Upper lobe of right lung (tissue), 1 donor: ENCODE measurements around the gene CPT2. TPM values are rescaled to one million over a fixed set of nuclear protein-coding genes. Genes with fewer than 3 reads are reported as not detected.
A peak's percentile ranks its signal among the peaks of the same experiment; 100 is the strongest.

Experiments
- ATAC-seq: fragments of 200-7000 bp; cut with Tn5 transposase; one replicate; pipeline ENCODE4 v1.9.1; 2020; ENCODE audit warnings: mild to moderate bottlenecking, moderate library complexity
- DNase-seq: peaks from one replicate; pipeline ENCODE4 v3.0.0-alpha.2; 2020
- H3K27ac ChIP-seq: fragments of 200-600 bp; one replicate; pipeline ENCODE4 v1.8.0; 2022
- H3K27me3 ChIP-seq: fragments of 200-600 bp; one replicate; pipeline ENCODE4 v1.8.0; 2022; ENCODE audit warnings: mild to moderate bottlenecking
- H3K36me3 ChIP-seq: fragments of 200-600 bp; one replicate; pipeline ENCODE4 v1.8.0; 2022
- H3K4me1 ChIP-seq: fragments of 200-600 bp; one replicate; pipeline ENCODE4 v1.8.0; 2022
- H3K4me3 ChIP-seq: fragments of 200-600 bp; one replicate; pipeline ENCODE4 v1.8.0; 2022; ENCODE audit warnings: mild to moderate bottlenecking
- H3K9me3 ChIP-seq: fragments of 200-600 bp; one replicate; pipeline ENCODE4 v1.8.0; 2022
- CTCF ChIP-seq: fragments of 200-600 bp; IDR thresholded peaks from one replicate; pipeline ENCODE4 v1.8.0; 2022; ENCODE audit warnings: antibody characterized with exemption
- intact Hi-C: fragments of 100-400 bp; cut with DNase I; formaldehyde crosslinking; loops from one replicate; pipeline ENCODE4 v1.11.0; 2022
- total RNA-seq: library from RNA; stranded (reverse); fragmentation: NEBNext Ultra II Directional; extraction: Animal tissue kit (Norgen Biotek cat#: 25700); gene quantifications from one replicate; pipeline ENCODE4 v1.2.1, GENCODE V29; 2021
- donor health status: DM: no; HTN: yes; CAD: no; lungs with severe emphysema.

CPT2 gene
- total RNA-seq, 1 donor from 2014 or later, result 24.1 TPM

GRCh38 chr1:53220171-53220961, 23.7 kb downstream of the CPT2 start, which contains the start of gene CZIB:
Gene CZIB, minus strand, starts transcription at chr1:53220634. Its CDS starts 59 bp downstream, at chr1:53220575.
- H3K27ac ChIP-seq, result peak within 1 kb of the TSS; percentile 96
- H3K36me3 ChIP-seq, result peaks cover 13% of the 10 kb centered on the region
- ATAC-seq (peak; percentile 98), DNase-seq (peak; percentile 99)
- intact Hi-C loops, result no loop called here
- no peaks in the 10 kb centered on the region for H3K4me1 ChIP-seq
- no peaks in the 10 kb centered on the region for H3K9me3 ChIP-seq
- H3K27me3 ChIP-seq, result no peaks in the 10 kb centered on the region
- no peak for TF ChIP-seq CTCF
- peak within 1 kb of the TSS; percentile 68 for H3K4me3 ChIP-seq

- TF ChIP-seq CTCF, result no peak
- Histone ChIP-seq H3K36me3 (peaks cover 11% of the 10 kb centered on the region), H3K4me3 (peak overlapping the region; percentile 68), H3K4me1 (no peaks in the 10 kb centered on the region), H3K27ac (peak overlapping the region; percentile 96), H3K9me3 (no peaks in the 10 kb centered on the region), H3K27me3 (no peaks in the 10 kb centered on the region)
- intact Hi-C loops, result no loop called here
- ATAC-seq (no peak), DNase-seq (no peak)
Measured at GRCh38 chr1:53220962-53221286, 24.3 kb downstream of the CPT2 start.

DNA sequence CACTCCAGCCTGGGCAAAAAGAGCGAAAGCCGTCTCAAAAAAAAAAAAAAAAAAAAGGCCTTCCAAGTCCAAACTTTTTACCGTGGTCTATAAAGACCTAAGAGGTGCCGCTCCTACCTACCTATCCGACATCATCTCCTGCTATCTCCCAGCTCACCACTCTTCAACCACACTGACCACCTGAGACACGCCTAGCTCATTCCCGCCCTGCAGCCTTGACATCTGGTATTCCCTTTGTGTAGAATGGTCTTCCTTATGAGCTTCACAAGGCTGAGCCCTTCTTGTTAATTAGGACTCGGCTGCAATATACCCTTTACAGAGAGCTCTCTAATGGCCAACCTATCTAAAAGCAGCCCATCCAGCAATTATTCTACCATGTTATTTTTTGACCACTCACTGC, 41.0 kb downstream of the CPT2 start:
- no peak for ATAC-seq
- H3K4me1 ChIP-seq, result peaks cover 19% of the 10 kb centered on the region
- DNase-seq, result no peak
- intact Hi-C loops, result no loop called here
- peak overlapping the region; percentile 86 for H3K27ac ChIP-seq
- H3K36me3 ChIP-seq, result peaks cover 36% of the 10 kb centered on the region
- H3K9me3 ChIP-seq, result no peaks in the 10 kb centered on the region
- H3K4me3 ChIP-seq, result peak overlapping the region; percentile 98
- TF ChIP-seq CTCF, result no peak
- H3K27me3 ChIP-seq, result no peaks in the 10 kb centered on the region

- intact Hi-C loops, result no loop called here
- TF ChIP-seq CTCF, result no peak
- peaks cover 19% of the 10 kb centered on the region for H3K4me1 ChIP-seq
- peak within 1 kb of the TSS; percentile 98 for H3K4me3 ChIP-seq
- DNase-seq (peak; percentile 97), ATAC-seq (peak; percentile 98)
- H3K36me3 ChIP-seq, result peaks cover 27% of the 10 kb centered on the region
- H3K9me3 ChIP-seq, result no peaks in the 10 kb centered on the region
- peak within 1 kb of the TSS; percentile 86 for H3K27ac ChIP-seq
- H3K27me3 ChIP-seq, result no peaks in the 10 kb centered on the region
Measured at GRCh38 chr1:53238197-53239155, 41.9 kb downstream of the CPT2 start, which contains the start of gene MAGOH. Gene MAGOH, minus strand, starts transcription at chr1:53238518. Its CDS starts 70 bp downstream, at chr1:53238448.

- DNase-seq (no peak), ATAC-seq (no peak)
- Histone ChIP-seq H3K27me3 (no peaks in the 10 kb centered on the region), H3K9me3 (no peaks in the 10 kb centered on the region), H3K27ac (no peak overlapping the region), H3K36me3 (no peaks in the 10 kb centered on the region), H3K4me1 (peaks cover 11% of the 10 kb centered on the region), H3K4me3 (no peak overlapping the region)
- intact Hi-C loops, result no loop called here
- TF ChIP-seq CTCF, result no peak
Measured at GRCh38 chr1:53241828-53242227, 45.2 kb downstream of the CPT2 start.
